ENCODE data around the gene BTBD9. TPM values are rescaled to one million over a fixed set of nuclear protein-coding genes. Genes with fewer than 3 reads are reported as not detected.

The BTBD9 gene
- total RNA-seq, 1 donor from 2014 or later, result 23.0 TPM

DNA sequence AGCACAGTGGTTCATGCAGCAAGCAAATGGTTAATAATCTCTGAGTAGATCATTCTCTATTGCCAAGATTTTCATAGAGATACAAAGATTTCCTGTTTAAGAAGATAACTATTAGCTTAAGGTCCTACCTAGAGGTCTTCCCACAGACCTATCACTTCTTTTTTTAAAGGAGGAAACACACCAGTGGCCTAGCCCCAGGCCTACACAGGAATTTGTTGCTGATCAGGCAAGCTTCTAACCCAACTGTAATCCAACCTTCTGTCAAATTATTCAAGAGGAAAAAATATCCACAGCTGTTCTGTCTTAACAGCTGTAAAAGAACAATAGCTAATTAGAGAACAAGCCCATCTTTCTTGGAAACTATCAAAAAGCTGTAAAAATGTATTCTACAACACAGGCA, 332.8 kb downstream of the BTBD9 start:
- Mint-ChIP-seq H3K27me3 (ENCODE audit: low read depth) (no peaks in the 10 kb centered on the region), H3K4me3 (no peak overlapping the region), H3K36me3 (no peaks in the 10 kb centered on the region), H3K27ac (no peak overlapping the region), H3K9me3 (no peaks in the 10 kb centered on the region), H3K4me1 (peaks cover 20% of the 10 kb centered on the region)
- TF ChIP-seq, protein P1, sequence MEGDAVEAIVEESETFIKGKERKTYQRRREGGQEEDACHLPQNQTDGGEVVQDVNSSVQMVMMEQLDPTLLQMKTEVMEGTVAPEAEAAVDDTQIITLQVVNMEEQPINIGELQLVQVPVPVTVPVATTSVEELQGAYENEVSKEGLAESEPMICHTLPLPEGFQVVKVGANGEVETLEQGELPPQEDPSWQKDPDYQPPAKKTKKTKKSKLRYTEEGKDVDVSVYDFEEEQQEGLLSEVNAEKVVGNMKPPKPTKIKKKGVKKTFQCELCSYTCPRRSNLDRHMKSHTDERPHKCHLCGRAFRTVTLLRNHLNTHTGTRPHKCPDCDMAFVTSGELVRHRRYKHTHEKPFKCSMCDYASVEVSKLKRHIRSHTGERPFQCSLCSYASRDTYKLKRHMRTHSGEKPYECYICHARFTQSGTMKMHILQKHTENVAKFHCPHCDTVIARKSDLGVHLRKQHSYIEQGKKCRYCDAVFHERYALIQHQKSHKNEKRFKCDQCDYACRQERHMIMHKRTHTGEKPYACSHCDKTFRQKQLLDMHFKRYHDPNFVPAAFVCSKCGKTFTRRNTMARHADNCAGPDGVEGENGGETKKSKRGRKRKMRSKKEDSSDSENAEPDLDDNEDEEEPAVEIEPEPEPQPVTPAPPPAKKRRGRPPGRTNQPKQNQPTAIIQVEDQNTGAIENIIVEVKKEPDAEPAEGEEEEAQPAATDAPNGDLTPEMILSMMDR (IDR thresholded peaks at IDR 0.05; ENCODE audit: unreplicated experiment), result no peak
- DNase-seq (ENCODE audit: low spot score in 2 of 2, unreplicated experiment in 2 of 2), result no peak

DNA sequence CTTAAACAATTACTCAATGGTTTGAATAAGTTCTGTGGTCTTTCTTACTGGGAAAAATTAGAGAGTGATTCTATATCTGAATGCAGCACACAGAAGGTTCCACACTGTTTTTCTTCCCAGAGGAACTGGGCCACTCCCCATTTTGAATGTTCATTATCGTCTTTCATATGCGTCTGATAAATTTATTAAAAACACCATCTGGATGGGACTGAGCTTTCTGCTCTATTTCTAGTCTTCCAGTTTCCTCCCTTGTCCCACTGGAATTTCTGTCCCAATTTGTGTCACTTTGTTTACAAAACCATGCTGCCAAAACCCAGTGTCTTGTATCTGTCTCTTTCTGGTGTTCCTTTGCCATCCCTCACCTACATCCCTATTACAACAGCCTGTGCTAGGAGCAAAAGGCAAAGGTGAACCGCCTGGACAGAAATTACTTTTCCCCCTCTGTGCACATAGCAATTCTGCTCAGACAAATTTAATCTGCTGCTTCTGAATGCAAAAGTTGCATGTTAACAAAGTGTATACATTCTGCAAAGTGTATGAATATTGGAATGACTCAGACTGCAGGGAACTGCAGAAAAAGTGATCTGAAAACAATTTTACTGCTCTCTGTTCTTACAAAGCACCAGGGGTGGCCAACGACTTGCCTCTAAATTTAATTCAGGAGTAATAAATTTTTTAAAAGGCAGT, 333.6 kb downstream of the BTBD9 start:
- H3K36me3 Mint-ChIP-seq, result no peaks in the 10 kb centered on the region
- H3K4me3 Mint-ChIP-seq, result no peak overlapping the region
- no peaks in the 10 kb centered on the region for H3K9me3 Mint-ChIP-seq
- DNase-seq (ENCODE audit: low spot score in 2 of 2, unreplicated experiment in 2 of 2), result no peak
- TF ChIP-seq, protein P1 (IDR thresholded peaks at IDR 0.05; ENCODE audit: unreplicated experiment), result no peak
- H3K27ac Mint-ChIP-seq, result no peak overlapping the region
- no peaks in the 10 kb centered on the region for H3K27me3 Mint-ChIP-seq (ENCODE audit: low read depth)
- peaks cover 20% of the 10 kb centered on the region for H3K4me1 Mint-ChIP-seq

DNA sequence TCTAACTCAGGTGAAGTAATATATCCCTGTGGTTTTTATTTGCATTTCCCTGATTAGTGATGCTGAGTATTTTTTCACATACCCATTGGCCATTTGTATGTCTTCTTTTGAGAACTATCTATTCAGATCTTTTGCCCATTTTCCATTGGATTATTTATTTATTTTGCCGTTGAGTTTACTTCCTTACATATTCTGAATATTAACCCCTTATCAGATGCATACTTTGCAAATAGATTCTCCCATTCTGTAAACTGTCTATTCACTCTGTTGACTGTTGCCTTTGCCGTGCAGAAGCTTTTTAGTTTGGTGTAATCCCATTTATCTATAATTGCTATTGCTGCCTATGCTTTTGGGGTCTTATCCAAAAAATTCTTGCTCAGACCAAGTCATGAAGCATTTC, 336.9 kb downstream of the BTBD9 start:
- Mint-ChIP-seq H3K36me3 (peaks cover 2% of the 10 kb centered on the region), H3K9me3 (peaks cover 6% of the 10 kb centered on the region), H3K27ac (no peak overlapping the region)

DNA sequence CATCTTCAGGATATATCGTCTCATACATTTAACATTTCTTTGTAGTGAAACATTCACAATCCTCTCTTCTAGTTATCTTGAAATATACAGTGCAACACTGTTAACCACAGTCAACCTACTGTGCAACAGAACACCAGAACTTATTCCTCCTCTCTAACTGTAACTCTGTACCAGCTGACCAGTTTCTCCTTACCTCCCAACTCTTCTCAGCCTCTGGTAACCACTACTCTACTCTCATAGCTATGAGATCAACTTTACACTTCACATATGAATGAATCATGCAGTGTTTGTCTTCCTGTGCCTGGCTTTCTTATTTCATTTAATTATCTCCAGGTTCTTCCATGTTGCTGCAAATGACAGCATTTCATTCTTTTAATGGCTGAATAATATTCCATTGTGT, 337.6 kb downstream of the BTBD9 start:
- no peak overlapping the region for H3K4me3 Mint-ChIP-seq
- H3K27ac Mint-ChIP-seq, result no peak overlapping the region
- peaks cover 6% of the 10 kb centered on the region for H3K9me3 Mint-ChIP-seq
- peaks cover 10% of the 10 kb centered on the region for H3K4me1 Mint-ChIP-seq
- H3K36me3 Mint-ChIP-seq, result peaks cover 2% of the 10 kb centered on the region
- TF ChIP-seq, protein P1 (IDR thresholded peaks at IDR 0.05; ENCODE audit: unreplicated experiment), result no peak
- no peak for DNase-seq (ENCODE audit: low spot score in 2 of 2, unreplicated experiment in 2 of 2)
- H3K27me3 Mint-ChIP-seq (ENCODE audit: low read depth), result no peaks in the 10 kb centered on the region

More for the DNA sequence above, 336.9 kb downstream of the BTBD9 start:
- no peaks in the 10 kb centered on the region for H3K27me3 Mint-ChIP-seq (ENCODE audit: low read depth)
- no peak for DNase-seq (ENCODE audit: low spot score in 2 of 2, unreplicated experiment in 2 of 2)
- TF ChIP-seq, protein P1 (IDR thresholded peaks at IDR 0.05; ENCODE audit: unreplicated experiment), result no peak
- H3K4me1 Mint-ChIP-seq, result peaks cover 16% of the 10 kb centered on the region
- no peak overlapping the region for H3K4me3 Mint-ChIP-seq

DNA sequence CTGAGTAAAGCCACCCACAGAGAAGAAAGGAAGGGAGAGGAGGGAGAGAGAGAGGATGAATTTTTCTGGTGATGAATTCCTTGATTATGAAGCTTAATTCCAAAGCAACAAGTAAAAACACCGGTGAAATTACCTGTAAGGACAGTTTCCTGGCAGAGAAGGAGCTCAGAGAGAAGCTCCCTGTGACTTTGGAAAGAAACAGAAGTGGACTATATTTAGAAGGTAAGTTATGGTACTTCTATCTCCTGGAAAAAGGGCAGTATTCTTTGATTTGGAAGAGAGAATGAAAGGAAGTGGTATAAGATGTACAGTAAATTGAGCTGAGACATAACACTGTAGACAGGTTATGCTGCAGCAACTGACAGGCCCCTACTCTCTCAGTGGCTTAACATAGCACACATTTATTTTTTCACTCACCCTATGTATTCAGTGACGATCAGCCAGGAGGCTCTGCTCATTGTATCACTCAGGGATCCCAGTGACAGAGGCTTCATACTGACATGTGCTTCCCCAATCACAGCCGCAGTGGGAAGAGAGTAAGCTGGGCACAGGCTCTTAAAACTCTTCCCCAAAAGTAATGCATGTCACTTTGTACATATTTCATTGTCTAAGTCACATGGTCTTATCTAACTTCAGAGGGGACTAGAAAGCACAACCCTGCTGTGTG, 349.5 kb downstream of the BTBD9 start:
- Mint-ChIP-seq H3K4me3 (no peak overlapping the region), H3K27me3 (ENCODE audit: low read depth) (no peaks in the 10 kb centered on the region), H3K9me3 (peaks cover 15% of the 10 kb centered on the region), H3K27ac (peak overlapping the region; percentile 9), H3K4me1 (peaks cover 19% of the 10 kb centered on the region), H3K36me3 (peaks cover 15% of the 10 kb centered on the region)
- TF ChIP-seq, protein P1 (IDR thresholded peaks at IDR 0.05; ENCODE audit: unreplicated experiment), result no peak
- DNase-seq (ENCODE audit: low spot score in 2 of 2, unreplicated experiment in 2 of 2), result no peak

All from mesothelial cell of epicardium (in vitro differentiated cells).